ENCODE measurements around the gene KLHL29. TPM values are rescaled to one million over a fixed set of nuclear protein-coding genes. Genes with fewer than 3 reads are reported as not detected.

The KLHL29 gene
- total and polyA plus RNA-seq, 2 donors (not counting 3 experiments of a cell fraction or from before 2014, with no cell fraction given) = 4.6 to 12.7 TPM

DNA sequence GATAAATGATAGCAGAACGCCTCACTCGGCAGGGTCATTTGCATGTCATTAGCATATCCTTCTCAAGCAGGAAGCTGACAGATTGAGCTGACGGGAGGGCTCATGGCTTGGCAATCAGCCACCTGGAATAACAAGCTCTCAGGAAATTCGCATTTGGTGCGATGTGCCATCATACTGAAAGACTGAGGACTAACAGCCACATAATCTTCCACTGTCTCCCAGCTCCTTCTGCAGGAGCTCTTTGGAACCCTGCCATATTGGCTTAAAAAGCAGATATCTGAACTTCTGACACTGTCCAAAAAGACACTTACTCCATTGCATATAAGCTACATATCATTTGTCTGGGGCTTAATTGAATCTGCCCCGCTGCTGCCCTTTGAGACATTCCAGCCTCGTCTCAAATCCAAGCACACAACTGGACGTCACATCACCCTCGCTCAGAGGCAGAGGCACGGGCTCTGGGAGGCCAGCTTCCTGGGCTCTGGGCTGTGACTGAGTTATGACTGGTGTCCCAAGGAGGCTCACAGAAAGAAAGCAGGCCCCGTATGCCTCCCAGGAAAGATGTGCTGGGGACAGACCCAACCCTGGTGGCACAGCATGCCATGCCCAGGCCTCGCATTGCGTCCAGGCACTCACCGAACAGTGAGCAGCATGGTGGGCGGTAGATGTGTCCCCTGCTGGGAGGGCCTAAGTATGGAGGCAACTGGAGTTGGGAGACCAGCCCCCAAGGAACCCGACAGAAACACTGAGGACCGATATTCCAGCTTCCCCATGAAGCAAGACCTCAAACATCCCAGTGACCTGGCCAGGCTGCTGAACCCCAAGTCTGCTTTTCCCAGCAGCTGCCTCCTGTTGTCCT lies 314.0 kb downstream of the KLHL29 start:
- POLR2A ChIA-PET = no interaction called here
- CTCF ChIA-PET = interaction anchor here (1.0 kb wide), 1 partner anchor 8 kb away, joined by 3 read pairs; no protein-coding TSS in a partner anchor
- DNase-seq (ENCODE audit: low read depth, low spot score) = peak; percentile 30
- no peak overlapping the region for H3K4me2 ChIP-seq (ENCODE audit: insufficient read depth, low read length)
- H3K27me3 ChIP-seq (ENCODE audit: control insufficient read depth in 2 of 2, insufficient read depth in 2 of 2, low read length in 2 of 2) = no peaks in the 10 kb centered on the region
- no peaks in the 10 kb centered on the region for H3K4me1 ChIP-seq (ENCODE audit: control insufficient read depth, extremely low read depth, insufficient read depth, low read length)
- intact Hi-C loops (cut with micrococcal nuclease) (no loop called here), dilution Hi-C loops (cut with MboI; ENCODE audit: extremely low pct_ligation_motif_present, low sequenced_read_pairs) (no loop called here)
- TF ChIP-seq POLR2A (IDR thresholded peaks at IDR 0.05; ENCODE audit: low read depth, low read length) (no peak), POLR2AphosphoS5 (IDR thresholded peaks at IDR 0.05; ENCODE audit: insufficient read depth, low read depth, low read length) (no peak), FOS (IDR thresholded peaks at IDR 0.05; ENCODE audit: borderline replicate concordance, insufficient read depth, low read length) (no peak), EZH2 (IDR thresholded peaks at IDR 0.05; ENCODE audit: borderline replicate concordance, low read depth, low read length, severe bottlenecking) (no peak), MYC (IDR thresholded peaks at IDR 0.05; ENCODE audit: low read depth, low read length) (no peak), GATA2 (IDR thresholded peaks at IDR 0.05; ENCODE audit: insufficient read depth, insufficient read length, low read depth, low read length) (no peak), JUN (IDR thresholded peaks at IDR 0.05; ENCODE audit: borderline replicate concordance, insufficient read depth, insufficient read length, low read depth) (no peak)
- TF ChIP-seq, protein P1, sequence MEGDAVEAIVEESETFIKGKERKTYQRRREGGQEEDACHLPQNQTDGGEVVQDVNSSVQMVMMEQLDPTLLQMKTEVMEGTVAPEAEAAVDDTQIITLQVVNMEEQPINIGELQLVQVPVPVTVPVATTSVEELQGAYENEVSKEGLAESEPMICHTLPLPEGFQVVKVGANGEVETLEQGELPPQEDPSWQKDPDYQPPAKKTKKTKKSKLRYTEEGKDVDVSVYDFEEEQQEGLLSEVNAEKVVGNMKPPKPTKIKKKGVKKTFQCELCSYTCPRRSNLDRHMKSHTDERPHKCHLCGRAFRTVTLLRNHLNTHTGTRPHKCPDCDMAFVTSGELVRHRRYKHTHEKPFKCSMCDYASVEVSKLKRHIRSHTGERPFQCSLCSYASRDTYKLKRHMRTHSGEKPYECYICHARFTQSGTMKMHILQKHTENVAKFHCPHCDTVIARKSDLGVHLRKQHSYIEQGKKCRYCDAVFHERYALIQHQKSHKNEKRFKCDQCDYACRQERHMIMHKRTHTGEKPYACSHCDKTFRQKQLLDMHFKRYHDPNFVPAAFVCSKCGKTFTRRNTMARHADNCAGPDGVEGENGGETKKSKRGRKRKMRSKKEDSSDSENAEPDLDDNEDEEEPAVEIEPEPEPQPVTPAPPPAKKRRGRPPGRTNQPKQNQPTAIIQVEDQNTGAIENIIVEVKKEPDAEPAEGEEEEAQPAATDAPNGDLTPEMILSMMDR (IDR thresholded peaks at IDR 0.05; ENCODE audit: extremely low read depth in 1 of 2, insufficient read depth in 1 of 2, low read depth in 1 of 2, low read length in 2 of 2) = no peak
- TF ChIP-seq, protein P2, sequence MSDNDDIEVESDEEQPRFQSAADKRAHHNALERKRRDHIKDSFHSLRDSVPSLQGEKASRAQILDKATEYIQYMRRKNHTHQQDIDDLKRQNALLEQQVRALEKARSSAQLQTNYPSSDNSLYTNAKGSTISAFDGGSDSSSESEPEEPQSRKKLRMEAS (IDR thresholded peaks at IDR 0.05; ENCODE audit: insufficient read depth, insufficient read length) = no peak
- no peak overlapping the region for H3K27ac ChIP-seq (ENCODE audit: insufficient read depth, low read depth, low read length)
- no peak overlapping the region for H2AFZ ChIP-seq (ENCODE audit: low read depth, low read length)
- no TSS peak for BruUV-seq (replicated peaks)
- H3K9me1 ChIP-seq (replicated peaks; ENCODE audit: control insufficient read depth, extremely low read depth, insufficient read depth, low read length) = no peaks in the 10 kb centered on the region
- no peak for FAIRE-seq
- no peaks in the 10 kb centered on the region for H3K79me2 ChIP-seq (ENCODE audit: control insufficient read depth, insufficient read depth, low read length)
- no peaks in the 10 kb centered on the region for H4K20me1 ChIP-seq (replicated peaks; ENCODE audit: control insufficient read depth, extremely low read depth, insufficient read depth, low read length)
- H3K9me3 ChIP-seq (replicated peaks; ENCODE audit: control insufficient read depth, insufficient read depth, low read length) = no peaks in the 10 kb centered on the region
- no peak overlapping the region for H3K4me3 ChIP-seq (replicated peaks in 1 of 3; ENCODE audit: insufficient read depth in 1 of 3, low read depth in 1 of 3, low read length in 3 of 3)
- H3K36me3 ChIP-seq (ENCODE audit: control insufficient read depth in 2 of 2, extremely low read depth in 1 of 2, insufficient read depth in 2 of 2, low read length in 2 of 2) = peaks cover 0 to 3% of the 10 kb centered on the region in 2 experiments
- H3K9ac ChIP-seq (replicated peaks; ENCODE audit: extremely low read depth, insufficient read depth, low read length) = no peak overlapping the region

Measured in endothelial cell of umbilical vein (primary cell).